Eye (tissue), 1 donor: ENCODE results near the gene GOSR2.
"Not testable (repeated sequence)": the region's sequence is repeated elsewhere in the genome, so short reads cannot be mapped to it uniquely, and the experiment has no call there.

ENCODE experiments used
- DNase-seq: peaks from one replicate; pipeline ENCODE4 v3.0.0-alpha.2; 2015

GOSR2 gene

GRCh38 chr17:46935658-46936266 lies 12.8 kb downstream of the GOSR2 start:
- DNase-seq, result no peak

- DNase-seq, result peak; percentile 92
Observed at GRCh38 chr17:46940692-46941404, 17.9 kb downstream of the GOSR2 start.

GRCh38 chr17:46942441-46943217 lies 19.7 kb downstream of the GOSR2 start:
- DNase-seq, result peak; percentile 86

GRCh38 chr17:46943218-46943500 lies 20.2 kb downstream of the GOSR2 start:
- DNase-seq, result no peak

- DNase-seq, result peak; percentile 63
Observed at GRCh38 chr17:46943501-46944393, 20.8 kb downstream of the GOSR2 start.

- no peak for DNase-seq
Observed at GRCh38 chr17:46944931-46945330, 22.0 kb downstream of the GOSR2 start.

- DNase-seq, result no peak
Observed at GRCh38 chr17:46947216-46947615, 24.3 kb downstream of the GOSR2 start.

GRCh38 chr17:46948544-46948943 lies 25.6 kb downstream of the GOSR2 start:
- no peak for DNase-seq

GRCh38 chr17:46949291-46950174 lies 26.6 kb downstream of the GOSR2 start:
- peak; percentile 36 for DNase-seq

- DNase-seq, result peak; percentile 52
Observed at GRCh38 chr17:46950342-46950996, 27.5 kb downstream of the GOSR2 start.

GRCh38 chr17:46950997-46951621 lies 28.1 kb downstream of the GOSR2 start:
- DNase-seq, result peak; percentile 53

GRCh38 chr17:46951706-46952105 lies 28.7 kb downstream of the GOSR2 start:
- DNase-seq, result no peak

GRCh38 chr17:46952115-46952514 lies 29.2 kb downstream of the GOSR2 start:
- DNase-seq, result no peak

GRCh38 chr17:46953191-46953590 lies 30.2 kb downstream of the GOSR2 start:
- not testable (repeated sequence) for DNase-seq

- DNase-seq, result no peak
Observed at GRCh38 chr17:46958041-46958591, 35.2 kb downstream of the GOSR2 start.

- DNase-seq, result no peak
Observed at GRCh38 chr17:46960152-46960551, 37.2 kb downstream of the GOSR2 start.

GRCh38 chr17:46962374-46962790 lies 39.4 kb downstream of the GOSR2 start:
- DNase-seq, result no peak

GRCh38 chr17:46963571-46963970 lies 40.6 kb downstream of the GOSR2 start:
- DNase-seq, result no peak

GRCh38 chr17:46964315-46965265 lies 41.6 kb downstream of the GOSR2 start:
- DNase-seq, result no peak
